Stomach (tissue), 4 donors: ENCODE measurements around the gene CAPN2.

ENCODE experiments used
- EP300 ChIP-seq: sonication (generic); formaldehyde crosslinking; IDR thresholded peaks from one replicate; pipeline ENCODE4 v1.6.1; 2017; ENCODE audit warnings: antibody characterized with exemption
- POLR2A ChIP-seq, 4 donors: fragments of 450-650 bp; IDR thresholded peaks; one replicate each; pipeline ENCODE4 v1.6.1; 2016; ENCODE audit warnings: antibody characterized with exemption in 4 of 4, control low read depth in 2 of 4, mild to moderate bottlenecking in 1 of 4, moderate library complexity in 1 of 4
- POLR2AphosphoS5 ChIP-seq, 3 donors: sonication (generic); formaldehyde crosslinking; IDR thresholded peaks; one replicate each; pipeline ENCODE4 v1.6.1; 2016; ENCODE audit warnings: antibody characterized with exemption in 3 of 3
- TF ChIP-seq, protein P1 (sequence below), 7 experiments: fragments of 450-650 bp in 4 of 7; fragments of 200-600 bp in 3 of 7; sonication (generic) in 3 of 7; IDR thresholded peaks; one replicate each; pipeline ENCODE4 v1.5.1; 2016 to 2019; ENCODE audit warnings: antibody characterized with exemption in 7 of 7, control low read depth in 2 of 7, mild to moderate bottlenecking in 1 of 7

- TF ChIP-seq POLR2A (IDR thresholded peaks at IDR 0.05) (no peak), EP300 (no peak), POLR2AphosphoS5 (IDR thresholded peaks at IDR 0.05) (no peak)
- TF ChIP-seq, protein P1, sequence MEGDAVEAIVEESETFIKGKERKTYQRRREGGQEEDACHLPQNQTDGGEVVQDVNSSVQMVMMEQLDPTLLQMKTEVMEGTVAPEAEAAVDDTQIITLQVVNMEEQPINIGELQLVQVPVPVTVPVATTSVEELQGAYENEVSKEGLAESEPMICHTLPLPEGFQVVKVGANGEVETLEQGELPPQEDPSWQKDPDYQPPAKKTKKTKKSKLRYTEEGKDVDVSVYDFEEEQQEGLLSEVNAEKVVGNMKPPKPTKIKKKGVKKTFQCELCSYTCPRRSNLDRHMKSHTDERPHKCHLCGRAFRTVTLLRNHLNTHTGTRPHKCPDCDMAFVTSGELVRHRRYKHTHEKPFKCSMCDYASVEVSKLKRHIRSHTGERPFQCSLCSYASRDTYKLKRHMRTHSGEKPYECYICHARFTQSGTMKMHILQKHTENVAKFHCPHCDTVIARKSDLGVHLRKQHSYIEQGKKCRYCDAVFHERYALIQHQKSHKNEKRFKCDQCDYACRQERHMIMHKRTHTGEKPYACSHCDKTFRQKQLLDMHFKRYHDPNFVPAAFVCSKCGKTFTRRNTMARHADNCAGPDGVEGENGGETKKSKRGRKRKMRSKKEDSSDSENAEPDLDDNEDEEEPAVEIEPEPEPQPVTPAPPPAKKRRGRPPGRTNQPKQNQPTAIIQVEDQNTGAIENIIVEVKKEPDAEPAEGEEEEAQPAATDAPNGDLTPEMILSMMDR (IDR thresholded peaks at IDR 0.05): no peak
These were observed 38.6 kb downstream of the CAPN2 start for GRCh38 chr1:223750730-223751570.
